ENCODE measurements around the gene GPATCH2.
A peak's percentile ranks its signal among the peaks of the same experiment; 100 is the strongest.
"Not testable (repeated sequence)": the region's sequence is repeated elsewhere in the genome, so short reads cannot be mapped to it uniquely, and the experiment has no call there.

Gene GPATCH2

DNA sequence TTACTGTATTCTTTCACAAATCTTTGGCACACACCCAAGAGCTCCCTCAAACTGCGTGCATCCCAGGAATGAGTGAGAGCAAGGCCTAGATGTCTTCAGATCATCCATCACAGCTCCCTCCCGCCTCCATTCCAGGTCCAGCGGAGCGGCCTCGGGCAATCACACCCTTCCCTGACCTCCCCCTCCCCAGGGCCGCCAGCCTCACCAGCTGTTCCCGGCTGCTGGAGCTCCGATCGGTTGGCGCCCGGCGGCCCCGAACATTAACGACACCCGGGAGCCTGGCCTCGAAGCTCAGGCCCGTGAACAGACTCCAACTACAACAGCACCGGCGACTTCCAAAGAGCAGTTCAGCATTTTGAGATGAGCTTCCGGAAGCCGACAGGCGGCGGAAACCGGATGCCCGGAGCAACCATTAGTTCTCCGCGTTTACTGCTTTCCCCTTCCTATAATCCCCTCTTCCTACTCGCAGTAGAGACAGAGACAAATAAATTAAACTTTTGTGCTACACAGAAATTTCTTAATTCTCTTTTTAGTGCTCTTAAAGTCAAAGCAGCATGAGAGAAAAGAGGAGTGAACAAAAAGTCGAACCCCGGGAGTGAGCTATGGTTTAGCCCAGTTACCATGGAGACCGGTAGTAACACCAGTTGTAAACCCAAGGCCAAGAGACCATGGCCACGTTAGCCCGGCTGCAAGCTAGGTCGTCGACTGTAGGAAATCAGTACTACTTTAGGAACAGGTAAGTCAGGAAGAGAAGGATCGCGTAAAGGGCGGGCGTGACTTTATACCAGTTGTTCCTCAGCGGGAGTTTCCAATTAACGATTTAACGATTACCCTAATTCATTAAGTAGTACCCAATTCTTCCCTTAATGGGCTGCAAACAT lies at the start of gene GPATCH2, which contains the start of gene SPATA17:
GPATCH2 (minus strand) TSS at position 380 of the 881 bp plus-strand sequence; CDS start at position 261, 119 bp downstream.
SPATA17 (plus strand) TSS at position 634 of the 881 bp plus-strand sequence; CDS start at position 669, 35 bp downstream.
- DNase-seq: peak; percentile 87 to 92 (median 88)

- peak in 2 of 3 donors; percentile 12 to 36 for DNase-seq
Observed at GRCh38 chr1:217674028-217674729, 43.3 kb upstream of the GPATCH2 start.

GRCh38 chr1:217673387-217673786 lies 42.5 kb upstream of the GPATCH2 start:
- DNase-seq: peak; percentile 33 to 64 (median 61)

DNA sequence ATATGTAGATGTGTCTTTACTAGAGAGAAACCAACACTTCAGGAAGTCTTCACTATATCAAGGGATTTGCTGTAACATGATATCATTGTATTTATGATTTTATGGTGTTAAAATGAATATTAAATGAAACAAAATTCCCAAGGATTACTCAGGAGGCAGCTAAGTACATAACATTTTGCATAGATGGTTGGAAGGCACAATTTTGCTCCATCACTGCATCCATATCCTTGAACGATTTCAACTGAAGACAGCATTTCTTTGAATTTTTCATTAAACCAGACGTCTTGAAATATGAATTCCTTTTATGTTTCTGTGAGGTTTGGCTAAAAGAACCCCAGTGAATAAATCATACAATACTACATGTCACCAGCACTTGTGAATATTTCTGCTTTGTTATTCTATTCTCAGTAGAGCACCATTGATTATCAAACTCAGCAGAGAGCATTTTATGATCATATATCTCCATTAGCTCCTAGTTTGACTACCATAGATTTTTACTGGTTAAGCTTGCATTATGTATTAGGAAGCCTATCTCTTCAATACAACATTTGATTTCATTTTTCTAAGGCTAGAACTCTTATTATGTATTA lies 37.6 kb upstream of the GPATCH2 start:
- DNase-seq: no peak

DNA sequence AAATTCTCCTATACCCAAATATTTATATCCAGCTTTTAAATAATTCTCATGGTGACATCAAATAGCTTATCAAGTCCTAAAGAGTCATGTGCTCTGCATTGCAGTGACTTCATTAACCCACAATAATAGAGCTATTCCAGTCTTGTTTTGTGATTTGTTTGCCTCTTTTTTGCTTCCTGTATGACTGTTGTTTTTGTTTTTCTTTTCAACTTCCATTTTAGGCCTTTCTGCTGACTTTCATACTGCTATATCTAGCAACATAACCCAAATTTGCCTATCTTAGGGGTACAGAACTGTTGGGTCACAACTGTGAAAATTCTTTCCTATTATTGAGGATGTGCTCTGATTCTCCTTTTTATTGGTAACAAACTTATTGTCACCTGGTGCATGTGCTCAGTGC lies 30.5 kb upstream of the GPATCH2 start:
- DNase-seq: no peak

DNA sequence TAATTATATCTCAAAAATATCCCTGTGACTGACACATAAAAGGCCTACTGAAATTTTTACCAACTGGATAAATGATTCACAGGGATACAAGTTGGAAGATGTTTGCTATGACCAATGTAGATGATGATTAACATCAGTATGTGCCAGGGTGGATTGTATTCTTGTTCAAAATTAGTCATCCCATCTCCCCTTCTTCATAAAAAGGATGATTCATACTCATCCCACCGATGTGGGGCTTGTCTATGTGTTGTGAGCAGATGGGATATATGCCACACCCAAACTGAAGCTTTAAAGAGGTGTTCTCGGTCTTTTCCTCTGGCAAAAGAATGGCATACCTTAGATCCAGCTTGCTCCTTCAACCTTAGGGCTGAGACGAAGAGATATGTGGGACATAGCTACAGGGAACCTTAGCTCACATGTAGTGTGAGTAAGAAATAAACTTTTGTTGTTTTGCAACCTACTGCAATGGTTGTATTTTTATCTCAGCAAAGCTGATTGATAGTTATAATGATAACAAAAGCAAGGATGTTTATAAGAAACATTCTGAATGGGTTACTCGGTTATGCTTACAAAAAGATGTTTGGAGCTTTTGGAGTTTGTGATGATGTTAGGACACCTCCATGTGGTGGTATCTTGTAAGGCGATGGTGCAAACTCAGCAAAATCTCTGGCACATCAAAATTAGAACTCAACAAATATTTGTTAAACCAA lies 29.6 kb upstream of the GPATCH2 start:
- peak in 2 of 3 donors; percentile 24 to 43 for DNase-seq

DNA sequence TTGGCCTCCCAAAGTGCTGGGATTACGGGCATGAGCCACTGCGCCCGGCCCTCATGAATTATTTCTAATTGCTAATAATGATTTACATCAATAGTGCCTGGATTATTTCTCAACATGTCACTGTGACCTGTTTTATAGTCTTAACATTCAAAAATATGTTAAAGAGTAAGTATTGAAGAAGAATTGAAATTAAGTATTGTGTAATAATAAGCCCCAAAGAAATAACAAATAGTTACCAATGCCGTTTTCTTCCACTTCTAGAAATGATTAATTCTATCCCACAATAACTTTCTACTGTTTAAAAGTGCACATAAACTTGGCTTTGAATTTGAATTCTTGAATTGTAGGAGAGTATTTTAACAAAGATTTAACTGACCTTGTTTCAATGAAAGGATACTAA lies 19.8 kb upstream of the GPATCH2 start:
- DNase-seq: no peak

DNA sequence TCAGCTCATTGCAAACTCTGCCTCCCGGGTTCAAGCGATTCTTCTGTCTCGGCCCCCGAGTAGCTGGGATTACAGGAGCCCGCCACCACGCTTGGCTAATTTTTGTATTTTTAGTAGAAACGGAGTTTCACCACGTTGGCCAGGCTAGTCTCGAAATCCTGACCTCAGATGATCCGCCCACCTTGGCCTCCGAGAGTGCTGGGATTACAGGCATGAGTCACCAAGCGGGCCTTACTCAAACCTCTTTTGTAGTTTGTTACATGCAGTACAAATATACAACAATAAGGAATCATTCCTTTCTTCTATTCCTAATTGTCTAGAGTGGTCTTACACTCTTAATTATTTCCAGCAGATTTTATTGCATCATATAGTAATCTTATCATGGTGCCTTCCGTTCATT lies 16.9 kb upstream of the GPATCH2 start:
- DNase-seq: no peak

DNA sequence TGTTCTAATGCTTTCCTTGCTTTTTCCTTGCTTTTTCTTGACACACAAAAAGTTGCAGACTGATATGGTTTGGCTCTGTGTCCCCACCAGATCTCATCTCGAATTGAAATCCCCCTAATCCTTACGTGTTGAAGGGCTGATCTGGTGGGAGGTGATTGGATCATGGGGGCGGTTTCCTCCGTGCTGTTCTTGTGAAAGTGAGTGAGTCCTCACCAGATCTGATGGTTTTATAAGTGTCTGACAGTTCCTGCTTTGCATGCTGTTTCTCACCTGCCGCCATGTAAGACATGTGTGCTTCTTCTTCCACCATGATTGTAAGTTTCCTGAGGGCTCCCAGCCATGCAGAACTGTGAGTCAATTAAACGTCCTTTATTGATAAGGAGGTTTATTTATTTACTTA lies 11.6 kb upstream of the GPATCH2 start:
- no peak for DNase-seq

DNA sequence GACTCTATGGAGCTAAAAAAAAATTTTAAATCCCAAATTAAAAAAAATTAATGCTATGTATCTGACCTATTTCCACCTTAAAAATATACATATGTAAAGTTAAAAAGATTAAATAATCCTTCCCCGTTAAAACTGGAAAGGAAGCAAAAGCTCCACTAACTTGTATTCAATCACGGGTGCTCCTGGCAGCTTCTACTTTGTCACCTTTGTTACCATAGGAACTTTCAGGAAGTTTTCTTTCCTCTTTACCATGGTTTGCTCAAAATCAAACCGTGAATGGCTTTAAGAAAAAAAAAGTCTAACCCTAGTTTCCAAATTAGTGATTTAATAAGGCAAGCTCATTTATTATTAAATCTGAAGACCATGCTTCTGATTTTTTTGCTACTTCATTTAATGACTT lies 3.5 kb downstream of the GPATCH2 start:
- DNase-seq: no peak

- peak in 2 of 3 donors; percentile 31 to 43 for DNase-seq
Observed at GRCh38 chr1:217626321-217626720, 4.6 kb downstream of the GPATCH2 start.

DNA sequence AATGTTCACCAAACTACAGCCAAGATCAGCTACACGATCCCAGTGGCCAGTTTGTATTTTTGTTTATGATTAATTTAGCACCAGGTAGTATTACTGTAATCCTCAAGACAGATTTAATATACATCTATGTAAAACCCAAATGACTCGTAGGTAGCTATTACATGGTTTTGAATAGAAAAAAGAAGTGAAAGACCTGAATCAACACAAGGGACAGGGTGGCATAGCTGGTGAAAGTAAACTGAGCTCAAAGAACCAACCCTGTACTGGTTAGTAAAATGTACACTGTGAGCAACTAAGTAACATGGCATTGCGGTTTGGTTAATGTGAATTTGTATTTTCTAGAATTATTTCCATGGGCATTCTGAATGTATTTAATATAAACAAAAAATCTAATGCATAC lies 8.8 kb downstream of the GPATCH2 start:
- DNase-seq: no peak

DNA sequence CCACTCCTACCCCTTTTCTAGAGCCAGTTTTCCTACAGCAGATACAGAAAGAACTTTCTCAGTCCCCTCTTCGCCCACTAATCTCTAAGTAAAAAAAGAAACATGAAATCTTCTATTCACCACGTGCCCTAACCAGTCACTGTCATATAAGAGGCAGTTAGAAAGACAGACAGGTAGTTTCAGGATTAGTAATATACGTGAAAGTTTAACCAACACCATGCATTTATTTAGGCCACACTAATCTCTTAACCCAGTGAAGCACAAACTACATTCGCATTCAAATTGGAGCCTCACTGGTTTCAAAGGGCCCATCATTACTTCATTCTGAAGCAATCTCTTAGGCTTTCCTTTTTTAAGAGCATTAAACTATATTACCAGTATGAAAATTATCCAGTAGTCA lies 10.1 kb downstream of the GPATCH2 start:
- DNase-seq: no peak

DNA sequence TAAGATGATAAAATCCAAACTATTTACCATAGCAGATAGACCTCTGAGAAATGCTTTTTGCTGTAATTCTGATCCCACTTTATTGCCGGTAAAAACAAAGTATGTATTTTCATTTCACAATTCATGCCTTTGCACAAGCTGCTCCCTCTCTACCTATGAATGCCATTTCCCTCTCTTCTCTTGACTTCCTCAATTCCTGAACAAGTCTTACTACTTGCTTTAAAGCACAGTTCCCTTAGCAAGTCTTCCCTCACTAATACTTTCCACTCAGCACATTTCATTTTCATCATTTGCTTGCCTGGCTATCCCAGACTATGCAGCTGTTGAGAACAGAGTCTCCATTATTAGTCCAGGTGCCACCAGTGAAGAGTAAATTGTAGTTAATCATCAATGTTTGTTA lies 13.8 kb downstream of the GPATCH2 start:
- DNase-seq: peak in 2 of 3 donors; percentile 7 to 21

GRCh38 chr1:217614200-217614712 lies 16.6 kb downstream of the GPATCH2 start:
- no peak for DNase-seq

GRCh38 chr1:217605390-217605789 lies 25.5 kb downstream of the GPATCH2 start:
- DNase-seq: no peak

- DNase-seq: no peak
Observed at GRCh38 chr1:217602380-217602779, 28.5 kb downstream of the GPATCH2 start.

GRCh38 chr1:217599154-217599553 lies 31.7 kb downstream of the GPATCH2 start:
- no peak for DNase-seq

GRCh38 chr1:217590598-217590997 lies 40.3 kb downstream of the GPATCH2 start:
- no peak for DNase-seq

DNA sequence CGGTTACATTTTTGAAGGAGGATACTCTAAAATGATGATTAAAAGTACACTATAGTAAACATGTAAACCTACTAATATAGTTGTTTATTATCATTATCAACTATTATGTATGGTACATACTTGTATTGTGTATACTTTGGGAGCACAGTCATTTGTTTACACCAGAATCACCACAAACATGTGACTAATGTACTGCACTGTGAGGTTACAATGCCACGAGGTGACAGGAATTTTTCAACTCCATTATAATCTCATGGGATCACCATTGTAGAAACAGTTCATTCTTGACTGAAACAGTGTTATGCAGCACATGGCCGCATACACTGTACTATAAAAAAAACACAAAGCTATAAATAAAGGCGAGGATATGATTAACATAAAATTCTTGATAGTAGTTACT lies 44.3 kb downstream of the GPATCH2 start:
- DNase-seq: no peak

- DNase-seq: no peak
Observed at GRCh38 chr1:217585577-217585976, 45.3 kb downstream of the GPATCH2 start.

GRCh38 chr1:217584286-217584811 lies 46.5 kb downstream of the GPATCH2 start:
- not testable (repeated sequence) for DNase-seq

Data from suppressor macrophage treated with lipopolysaccharide for 1 hour (primary cell).